Measurements from ENCODE around the gene TFAP2E. TPM values are rescaled to one million over a fixed set of nuclear protein-coding genes. Genes with fewer than 3 reads are reported as not detected.

Gene TFAP2E
- total RNA-seq, 3 donors from 2014 or later (not counting 1 experiment from before 2014, with no cell fraction given): 6.6 to 7.3 (median 6.9) TPM

DNA sequence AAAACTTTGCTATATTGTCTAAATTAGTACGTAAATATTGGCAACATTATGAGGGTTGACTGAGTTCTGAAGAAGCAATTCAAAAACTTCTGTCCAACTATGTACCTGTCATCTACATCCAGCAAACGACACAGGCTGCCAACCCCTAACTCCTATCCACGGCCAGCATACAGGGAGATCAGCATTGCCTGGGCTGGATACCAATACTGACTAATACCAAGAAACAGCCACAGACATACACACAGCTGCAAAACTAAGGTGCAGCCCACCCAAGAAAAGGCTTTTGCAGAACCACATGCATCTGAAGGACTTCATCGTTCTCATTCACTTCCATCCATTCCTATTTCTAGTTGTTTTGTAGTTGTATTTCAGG, 17.9 kb upstream of the TFAP2E start:
- Histone ChIP-seq H3K4me1 (ENCODE audit: control insufficient read depth, insufficient read depth, low read length) (peaks cover 22% of the 10 kb centered on the region), H3K36me3 (ENCODE audit: control insufficient read depth, insufficient read depth, low read length) (peaks cover 23% of the 10 kb centered on the region), H3K27me3 (ENCODE audit: control insufficient read depth, insufficient read depth, low read length) (no peaks in the 10 kb centered on the region), H3K27ac (ENCODE audit: low read length) (no peak overlapping the region), H3K9me3 (ENCODE audit: control insufficient read depth, insufficient read depth, low read length) (no peaks in the 10 kb centered on the region), H3K4me3 (ENCODE audit: low read length) (no peak overlapping the region)
- intact Hi-C loops (cut with micrococcal nuclease): no loop called here
- Mint-ChIP-seq H3K4me3 (peak overlapping the region; percentile 97), H3K9me3 (no peaks in the 10 kb centered on the region), H3K27ac (no peak overlapping the region), H3K36me3 (no peaks in the 10 kb centered on the region), H3K4me1 (peaks cover 38 to 51% of the 10 kb centered on the region in 2 donors), H3K27me3 (ENCODE audit: low read depth in 2 of 2) (no peaks in the 10 kb centered on the region)
- DNase-seq (no peak), ATAC-seq (no peak)
- TF ChIP-seq, protein P1, sequence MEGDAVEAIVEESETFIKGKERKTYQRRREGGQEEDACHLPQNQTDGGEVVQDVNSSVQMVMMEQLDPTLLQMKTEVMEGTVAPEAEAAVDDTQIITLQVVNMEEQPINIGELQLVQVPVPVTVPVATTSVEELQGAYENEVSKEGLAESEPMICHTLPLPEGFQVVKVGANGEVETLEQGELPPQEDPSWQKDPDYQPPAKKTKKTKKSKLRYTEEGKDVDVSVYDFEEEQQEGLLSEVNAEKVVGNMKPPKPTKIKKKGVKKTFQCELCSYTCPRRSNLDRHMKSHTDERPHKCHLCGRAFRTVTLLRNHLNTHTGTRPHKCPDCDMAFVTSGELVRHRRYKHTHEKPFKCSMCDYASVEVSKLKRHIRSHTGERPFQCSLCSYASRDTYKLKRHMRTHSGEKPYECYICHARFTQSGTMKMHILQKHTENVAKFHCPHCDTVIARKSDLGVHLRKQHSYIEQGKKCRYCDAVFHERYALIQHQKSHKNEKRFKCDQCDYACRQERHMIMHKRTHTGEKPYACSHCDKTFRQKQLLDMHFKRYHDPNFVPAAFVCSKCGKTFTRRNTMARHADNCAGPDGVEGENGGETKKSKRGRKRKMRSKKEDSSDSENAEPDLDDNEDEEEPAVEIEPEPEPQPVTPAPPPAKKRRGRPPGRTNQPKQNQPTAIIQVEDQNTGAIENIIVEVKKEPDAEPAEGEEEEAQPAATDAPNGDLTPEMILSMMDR (IDR thresholded peaks at IDR 0.05): no peak
- WGBS (ENCODE audit: insufficient coverage): 91% methylated on average over 2 of the region's 4 CpGs

DNA sequence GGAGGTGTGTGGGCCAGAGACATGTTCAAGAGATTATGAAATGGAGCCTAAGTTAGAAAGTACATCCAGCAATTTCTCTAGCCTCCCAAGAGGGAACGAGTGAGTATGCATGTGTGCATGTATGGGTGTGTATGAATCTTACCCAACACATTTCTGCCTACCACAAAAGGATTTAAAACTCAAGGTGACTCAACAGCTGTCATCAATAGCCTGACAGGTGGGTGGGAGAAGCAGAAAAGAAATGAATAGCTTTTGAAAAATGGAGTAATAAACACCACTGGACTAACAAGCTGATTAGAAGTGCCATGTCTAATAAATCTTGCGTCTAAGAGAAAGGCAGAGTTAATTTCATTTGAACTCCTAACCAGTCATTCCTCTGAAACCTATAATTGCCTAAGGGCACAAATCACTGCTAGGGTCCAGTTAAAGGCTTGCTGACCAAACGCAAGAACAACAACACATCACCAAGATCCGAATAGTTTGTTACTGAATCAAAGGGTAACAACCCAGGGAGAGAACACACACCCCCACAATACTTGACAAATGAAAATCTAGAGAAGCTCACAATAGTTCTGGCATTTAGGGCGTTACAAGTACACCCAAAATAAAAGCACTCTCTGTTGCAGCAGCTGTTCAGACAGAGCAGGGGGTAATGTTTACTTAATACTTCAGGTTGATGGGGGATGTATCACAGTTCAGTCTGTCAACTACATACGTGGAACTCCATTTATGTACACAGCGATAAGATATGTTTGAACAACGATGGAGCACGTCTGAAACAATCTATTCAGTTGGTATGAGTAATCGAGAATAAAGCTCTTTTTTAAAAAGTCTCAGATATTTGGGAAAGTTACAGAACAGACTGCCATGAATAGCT, 17.3 kb upstream of the TFAP2E start:
- peaks cover 23% of the 10 kb centered on the region for H3K36me3 ChIP-seq (ENCODE audit: control insufficient read depth, insufficient read depth, low read length)
- H3K27ac ChIP-seq (ENCODE audit: low read length): peak overlapping the region; percentile 67
- peaks cover 38 to 51% of the 10 kb centered on the region in 2 donors for H3K4me1 Mint-ChIP-seq
- H3K27me3 ChIP-seq (ENCODE audit: control insufficient read depth, insufficient read depth, low read length): no peaks in the 10 kb centered on the region
- ATAC-seq (no peak), DNase-seq (no peak)
- intact Hi-C loops (cut with micrococcal nuclease): no loop called here
- H3K9me3 ChIP-seq (ENCODE audit: control insufficient read depth, insufficient read depth, low read length): no peaks in the 10 kb centered on the region
- WGBS (ENCODE audit: insufficient coverage): 86% methylated on average over 8 of the region's 10 CpGs
- no peaks in the 10 kb centered on the region for H3K27me3 Mint-ChIP-seq (ENCODE audit: low read depth in 2 of 2)
- H3K9me3 Mint-ChIP-seq: no peaks in the 10 kb centered on the region
- H3K4me3 ChIP-seq (ENCODE audit: low read length): no peak overlapping the region
- TF ChIP-seq, protein P1 (IDR thresholded peaks at IDR 0.05): no peak
- peak overlapping the region; percentile 97 for H3K4me3 Mint-ChIP-seq
- peak overlapping the region; percentile 93 to 96 for H3K27ac Mint-ChIP-seq
- peaks cover 22% of the 10 kb centered on the region for H3K4me1 ChIP-seq (ENCODE audit: control insufficient read depth, insufficient read depth, low read length)
- H3K36me3 Mint-ChIP-seq: no peaks in the 10 kb centered on the region

DNA sequence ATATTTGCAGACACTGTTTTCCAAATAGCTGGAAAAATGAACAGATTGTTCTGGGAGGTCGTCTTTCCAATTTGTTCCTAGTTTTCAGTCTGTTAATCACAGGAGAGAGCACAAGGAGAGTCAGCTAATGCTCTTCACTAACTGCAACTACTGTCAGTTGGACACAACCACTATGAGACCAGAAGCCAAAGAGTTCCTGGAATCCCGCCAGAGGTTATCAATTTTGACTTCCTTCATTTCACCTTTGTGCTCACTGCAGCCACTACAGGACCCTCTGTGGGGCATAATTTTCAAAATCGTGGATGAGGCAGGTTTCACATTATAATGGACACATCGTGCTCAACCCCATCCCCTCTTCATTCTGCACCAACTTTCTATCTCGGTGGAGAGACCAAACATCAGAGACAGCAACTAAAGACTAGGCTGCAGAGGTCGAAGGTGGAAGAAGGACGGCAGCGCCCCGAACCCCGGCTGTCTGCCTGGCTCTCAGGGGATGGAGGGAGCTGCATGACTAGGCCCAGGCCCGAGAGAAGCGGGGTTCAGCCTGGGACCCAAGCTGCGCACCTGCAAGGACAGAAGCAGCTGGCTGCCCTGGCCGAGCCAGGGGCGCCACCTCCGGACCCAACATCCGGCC, 16.5 kb upstream of the TFAP2E start:
- no peaks in the 10 kb centered on the region for H3K9me3 ChIP-seq (ENCODE audit: control insufficient read depth, insufficient read depth, low read length)
- DNase-seq (no peak), ATAC-seq (no peak)
- TF ChIP-seq, protein P1 (IDR thresholded peaks at IDR 0.05): no peak
- Mint-ChIP-seq H3K9me3 (no peaks in the 10 kb centered on the region), H3K4me1 (peaks cover 38 to 59% of the 10 kb centered on the region in 2 donors), H3K27ac (peak overlapping the region; percentile 93 to 96), H3K36me3 (no peaks in the 10 kb centered on the region), H3K4me3 (peak overlapping the region; percentile 97), H3K27me3 (ENCODE audit: low read depth in 2 of 2) (no peaks in the 10 kb centered on the region)
- peak overlapping the region; percentile 71 for H3K4me3 ChIP-seq (ENCODE audit: low read length)
- WGBS (ENCODE audit: insufficient coverage): 5% methylated on average over 17 of the region's 17 CpGs
- H3K27me3 ChIP-seq (ENCODE audit: control insufficient read depth, insufficient read depth, low read length): no peaks in the 10 kb centered on the region
- H3K27ac ChIP-seq (ENCODE audit: low read length): peak overlapping the region; percentile 67
- peaks cover 20% of the 10 kb centered on the region for H3K36me3 ChIP-seq (ENCODE audit: control insufficient read depth, insufficient read depth, low read length)
- intact Hi-C loops (cut with micrococcal nuclease): no loop called here
- H3K4me1 ChIP-seq (ENCODE audit: control insufficient read depth, insufficient read depth, low read length): peaks cover 22% of the 10 kb centered on the region

Measured in natural killer cell (primary cell).